OCI-LY1 (cell line): ENCODE results near the gene LYRM7.
"Not testable (repeated sequence)": the region's sequence is repeated elsewhere in the genome, so short reads cannot be mapped to it uniquely, and the experiment has no call there.

ENCODE experiments used
- H2AFZ ChIP-seq: fragments of 200-600 bp; sonication (generic), shearing (Covaris generic); 2 replicates; pipeline ENCODE4 v1.6.0; 2014; ENCODE audit warnings: antibody characterized with exemption, mild to moderate bottlenecking, low read length
- H3F3A ChIP-seq: fragments of 200-600 bp; sonication (generic), shearing (Covaris generic); 2 replicates; pipeline ENCODE4 v1.6.0; 2014; ENCODE audit warnings: mild to moderate bottlenecking, antibody characterized with exemption, low read length, moderate library complexity; ENCODE audit not compliant: insufficient read depth
- H3K27ac ChIP-seq: fragments of 200-600 bp; sonication (generic); 2 replicates; pipeline ENCODE4 v1.5.1; 2014; ENCODE audit warnings: low read length, mixed run types, mild to moderate bottlenecking, low read depth; ENCODE audit not compliant: poor library complexity, severe bottlenecking
- H3K27me3 ChIP-seq: fragments of 200-600 bp; sonication (generic); 2 replicates; pipeline ENCODE4 v1.6.0; 2014; ENCODE audit warnings: antibody characterized with exemption, mild to moderate bottlenecking, low read length, moderate library complexity; ENCODE audit not compliant: insufficient read depth
- H3K36me3 ChIP-seq: fragments of 200-600 bp; sonication (generic); 2 replicates; pipeline ENCODE4 v1.6.1; 2014; ENCODE audit warnings: mild to moderate bottlenecking, antibody characterized with exemption, low read length, moderate library complexity, mixed read lengths; ENCODE audit not compliant: insufficient read depth
- H3K4me1 ChIP-seq: fragments of 200-600 bp; sonication (generic); 2 replicates; pipeline ENCODE4 v1.5.1; 2014; ENCODE audit warnings: mild to moderate bottlenecking, low read length, moderate library complexity; ENCODE audit not compliant: insufficient read depth, severe bottlenecking
- H3K4me2 ChIP-seq: fragments of 200-600 bp; sonication (generic), shearing (Covaris generic); 2 replicates; pipeline ENCODE4 v1.6.1; 2014; ENCODE audit warnings: low read length
- H3K4me3 ChIP-seq: fragments of 200-600 bp; sonication (generic); 2 replicates; pipeline ENCODE4 v1.5.1; 2014; ENCODE audit warnings: low read length, low read depth, mild to moderate bottlenecking, mixed read lengths; ENCODE audit not compliant: poor library complexity, severe bottlenecking
- H3K79me2 ChIP-seq: fragments of 200-600 bp; shearing (Covaris generic); 2 replicates; pipeline ENCODE4 v1.6.1; 2016; ENCODE audit warnings: mixed run types, low read length, mixed read lengths; ENCODE audit not compliant: insufficient read depth
- H3K9ac ChIP-seq: fragments of 200-600 bp; sonication (generic), shearing (Covaris generic); 2 replicates; pipeline ENCODE4 v1.6.1; 2014; ENCODE audit warnings: mild to moderate bottlenecking, low read length, mixed read lengths
- H3K9me2 ChIP-seq: fragments of 200-600 bp; sonication (generic), shearing (Covaris generic); 2 replicates; pipeline ENCODE4 v1.6.1; 2014; ENCODE audit warnings: low read depth, mild to moderate bottlenecking, low read length, mixed read lengths
- H3K9me3 ChIP-seq: fragments of 200-600 bp; shearing (Covaris generic); 2 replicates; pipeline ENCODE4 v1.6.1; 2014; ENCODE audit warnings: low read length, mixed read lengths
- H4K20me1 ChIP-seq: fragments of 200-600 bp; sonication (generic), shearing (Covaris generic); 2 replicates; pipeline ENCODE4 v1.6.0; 2016; ENCODE audit warnings: mild to moderate bottlenecking, low read length; ENCODE audit not compliant: insufficient read depth
- EZH2 ChIP-seq: fragments of 200-600 bp; sonication (generic), shearing (Covaris generic); IDR thresholded peaks from 2 replicates; pipeline ENCODE4 v1.8.0; 2017; ENCODE audit warnings: borderline replicate concordance, mixed run types, mild to moderate bottlenecking, antibody characterized with exemption, low read length, moderate library complexity, mixed read lengths
- TF ChIP-seq, protein P1 (sequence below): fragments of 200-600 bp; sonication (generic), shearing (Covaris generic); IDR thresholded peaks from 2 replicates; pipeline ENCODE4 v1.5.1; 2017; ENCODE audit warnings: mild to moderate bottlenecking, antibody characterized with exemption, low read length, moderate library complexity, mixed read lengths

Gene LYRM7

DNA sequence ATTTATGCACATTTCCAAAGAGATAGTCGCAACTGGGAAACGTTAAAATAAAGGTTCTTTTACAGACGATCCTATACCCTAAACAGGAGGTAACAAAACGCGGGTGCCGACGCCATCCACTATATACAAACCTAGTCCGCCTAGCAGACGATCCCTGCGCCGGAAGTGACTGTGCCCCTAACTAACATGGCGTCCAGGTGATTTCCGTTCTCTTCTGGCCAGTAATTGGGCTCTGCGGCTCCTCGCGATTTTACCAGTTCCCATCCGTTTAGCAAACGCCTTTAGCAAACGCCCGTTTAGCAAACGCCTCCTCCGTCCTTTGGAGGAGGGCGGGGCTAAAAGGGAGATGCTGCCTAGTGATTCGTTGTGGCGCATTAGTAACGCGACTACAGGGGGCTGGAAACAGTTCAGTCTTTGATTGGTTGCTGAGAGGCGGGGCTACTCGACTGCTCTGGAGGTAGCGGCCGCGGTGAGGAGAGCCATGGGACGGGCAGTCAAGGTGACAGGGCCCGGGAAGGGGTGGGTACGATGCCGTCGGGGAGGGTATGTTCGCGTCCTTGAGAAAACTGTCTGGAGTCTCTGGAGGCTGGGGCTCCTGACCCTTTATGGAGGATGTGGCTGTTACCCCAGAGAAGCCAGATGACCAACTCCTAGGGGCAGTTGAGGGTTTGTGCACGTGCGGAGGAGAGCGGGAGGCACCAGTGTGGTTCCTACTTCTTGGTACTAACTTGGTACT, at the start of gene LYRM7:
Gene LYRM7, plus strand, starts transcription at position 405 of the 736 bp plus-strand sequence. Its CDS starts 77 bp downstream, at position 482.
- H3K79me2 ChIP-seq: peaks cover 14% of the 10 kb centered on the region
- no peak for TF ChIP-seq EZH2
- TF ChIP-seq, protein P1, sequence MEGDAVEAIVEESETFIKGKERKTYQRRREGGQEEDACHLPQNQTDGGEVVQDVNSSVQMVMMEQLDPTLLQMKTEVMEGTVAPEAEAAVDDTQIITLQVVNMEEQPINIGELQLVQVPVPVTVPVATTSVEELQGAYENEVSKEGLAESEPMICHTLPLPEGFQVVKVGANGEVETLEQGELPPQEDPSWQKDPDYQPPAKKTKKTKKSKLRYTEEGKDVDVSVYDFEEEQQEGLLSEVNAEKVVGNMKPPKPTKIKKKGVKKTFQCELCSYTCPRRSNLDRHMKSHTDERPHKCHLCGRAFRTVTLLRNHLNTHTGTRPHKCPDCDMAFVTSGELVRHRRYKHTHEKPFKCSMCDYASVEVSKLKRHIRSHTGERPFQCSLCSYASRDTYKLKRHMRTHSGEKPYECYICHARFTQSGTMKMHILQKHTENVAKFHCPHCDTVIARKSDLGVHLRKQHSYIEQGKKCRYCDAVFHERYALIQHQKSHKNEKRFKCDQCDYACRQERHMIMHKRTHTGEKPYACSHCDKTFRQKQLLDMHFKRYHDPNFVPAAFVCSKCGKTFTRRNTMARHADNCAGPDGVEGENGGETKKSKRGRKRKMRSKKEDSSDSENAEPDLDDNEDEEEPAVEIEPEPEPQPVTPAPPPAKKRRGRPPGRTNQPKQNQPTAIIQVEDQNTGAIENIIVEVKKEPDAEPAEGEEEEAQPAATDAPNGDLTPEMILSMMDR: no peak
- peak within 1 kb of the TSS; percentile 95 for H3K4me2 ChIP-seq
- peak within 1 kb of the TSS; percentile 60 for H3K27ac ChIP-seq
- no peaks in the 10 kb centered on the region for H4K20me1 ChIP-seq
- peak within 1 kb of the TSS; percentile 93 for H3K9ac ChIP-seq
- H3K9me3 ChIP-seq: no peaks in the 10 kb centered on the region
- H3K9me2 ChIP-seq: no peaks in the 10 kb centered on the region
- peak within 1 kb of the TSS; percentile 90 for H3K4me3 ChIP-seq
- peaks cover 38% of the 10 kb centered on the region for H3K4me1 ChIP-seq
- no peaks in the 10 kb centered on the region for H3K27me3 ChIP-seq
- H3K36me3 ChIP-seq: peaks cover 8% of the 10 kb centered on the region; the same call in 1 of the 2 replicates
- no peak within 1 kb of the TSS for H2AFZ ChIP-seq
- no peaks in the 10 kb centered on the region for H3F3A ChIP-seq

DNA sequence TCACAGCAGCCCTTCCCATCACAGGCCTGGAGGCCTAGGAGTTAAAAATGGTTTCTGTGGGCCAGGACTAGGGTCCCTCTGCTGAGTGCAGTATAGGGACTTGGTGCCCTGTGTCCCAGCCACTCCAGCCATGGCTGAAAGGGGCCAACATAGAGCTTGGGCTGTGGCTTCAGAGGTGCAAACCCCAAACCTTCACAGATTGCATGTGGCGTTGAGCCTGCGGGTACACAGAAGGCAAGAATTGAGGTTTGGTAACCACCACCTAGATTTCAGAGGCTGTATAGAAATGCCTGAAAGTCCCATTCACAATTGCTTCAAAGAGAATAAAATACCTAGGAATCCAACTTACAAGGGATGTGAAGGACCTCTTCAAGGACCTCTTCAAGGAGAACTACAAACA, 43.5 kb upstream of the LYRM7 start:
- not testable (repeated sequence) for H2AFZ ChIP-seq, H3K9me2 ChIP-seq, H3K4me1 ChIP-seq, H3K9ac ChIP-seq, H3K27me3 ChIP-seq, H3K79me2 ChIP-seq, H3K9me3 ChIP-seq, H3K27ac ChIP-seq, H3K4me2 ChIP-seq, H3K36me3 ChIP-seq, H3F3A ChIP-seq, H4K20me1 ChIP-seq, H3K4me3 ChIP-seq

- H4K20me1 ChIP-seq: no peaks in the 10 kb centered on the region
- H3K4me2 ChIP-seq: no peak overlapping the region
- no peak overlapping the region for H2AFZ ChIP-seq
- H3K27ac ChIP-seq: no peak overlapping the region
- no peak overlapping the region for H3K4me3 ChIP-seq
- H3K9ac ChIP-seq: no peak overlapping the region
- H3K9me2 ChIP-seq: no peaks in the 10 kb centered on the region
- no peaks in the 10 kb centered on the region for H3K27me3 ChIP-seq
- H3K9me3 ChIP-seq: no peaks in the 10 kb centered on the region
- H3K4me1 ChIP-seq: no peaks in the 10 kb centered on the region
- H3F3A ChIP-seq: no peaks in the 10 kb centered on the region
- no peaks in the 10 kb centered on the region for H3K79me2 ChIP-seq
- H3K36me3 ChIP-seq: no peaks in the 10 kb centered on the region
- no peak for TF ChIP-seq EZH2
- TF ChIP-seq, protein P1: no peak
Observed at GRCh38 chr5:131129306-131129705, 41.4 kb upstream of the LYRM7 start.

DNA sequence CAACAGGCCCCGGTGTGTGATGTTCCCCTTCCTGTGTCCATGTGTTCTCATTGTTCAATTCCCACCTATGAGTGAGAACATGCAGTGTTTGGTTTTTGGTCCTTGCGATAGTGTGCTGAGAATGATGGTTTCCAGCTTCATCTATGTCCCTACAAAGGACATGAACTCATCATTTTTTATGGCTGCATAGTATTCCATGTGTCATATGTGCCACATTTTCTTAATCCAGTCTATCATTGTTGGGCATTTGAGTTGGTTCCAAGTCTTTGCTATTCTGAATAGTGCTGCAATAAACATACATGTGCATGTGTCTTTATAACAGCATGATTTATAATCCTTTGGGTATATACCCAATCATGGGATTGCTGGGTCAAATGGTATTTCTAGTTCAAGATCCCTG, 37.7 kb upstream of the LYRM7 start:
- H3K4me1 ChIP-seq, H3F3A ChIP-seq, H3K4me3 ChIP-seq: not testable (repeated sequence)

GRCh38 chr5:131138406-131138805, 32.3 kb upstream of the LYRM7 start:
- H3K9ac ChIP-seq, H3K27ac ChIP-seq, H3K4me2 ChIP-seq, H2AFZ ChIP-seq, H3K9me2 ChIP-seq, H3K4me1 ChIP-seq, H3K79me2 ChIP-seq, H3K4me3 ChIP-seq, H3K36me3 ChIP-seq, H3K9me3 ChIP-seq, H4K20me1 ChIP-seq, H3F3A ChIP-seq, H3K27me3 ChIP-seq: not testable (repeated sequence)

More for the DNA sequence above, 37.7 kb upstream of the LYRM7 start:
- H3K79me2 ChIP-seq, H3K27me3 ChIP-seq, H3K4me2 ChIP-seq, H3K27ac ChIP-seq, H3K36me3 ChIP-seq, H2AFZ ChIP-seq, H3K9me3 ChIP-seq, H3K9me2 ChIP-seq, H4K20me1 ChIP-seq, H3K9ac ChIP-seq: not testable (repeated sequence)
